NCI-H1417 treated with DMSO at 0.1 percent for 48 hours (cell line): Measurements from ENCODE around the gene PAIP2.
"Not testable (repeated sequence)": the region's sequence is repeated elsewhere in the genome, so short reads cannot be mapped to it uniquely, and the experiment has no call there.

Experiments
- DNase-seq: peaks from one replicate; lab custom pipeline; 2025; lab: John Stamatoyannopoulos, UW

The PAIP2 gene, protein sequence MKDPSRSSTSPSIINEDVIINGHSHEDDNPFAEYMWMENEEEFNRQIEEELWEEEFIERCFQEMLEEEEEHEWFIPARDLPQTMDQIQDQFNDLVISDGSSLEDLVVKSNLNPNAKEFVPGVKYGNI

DNA sequence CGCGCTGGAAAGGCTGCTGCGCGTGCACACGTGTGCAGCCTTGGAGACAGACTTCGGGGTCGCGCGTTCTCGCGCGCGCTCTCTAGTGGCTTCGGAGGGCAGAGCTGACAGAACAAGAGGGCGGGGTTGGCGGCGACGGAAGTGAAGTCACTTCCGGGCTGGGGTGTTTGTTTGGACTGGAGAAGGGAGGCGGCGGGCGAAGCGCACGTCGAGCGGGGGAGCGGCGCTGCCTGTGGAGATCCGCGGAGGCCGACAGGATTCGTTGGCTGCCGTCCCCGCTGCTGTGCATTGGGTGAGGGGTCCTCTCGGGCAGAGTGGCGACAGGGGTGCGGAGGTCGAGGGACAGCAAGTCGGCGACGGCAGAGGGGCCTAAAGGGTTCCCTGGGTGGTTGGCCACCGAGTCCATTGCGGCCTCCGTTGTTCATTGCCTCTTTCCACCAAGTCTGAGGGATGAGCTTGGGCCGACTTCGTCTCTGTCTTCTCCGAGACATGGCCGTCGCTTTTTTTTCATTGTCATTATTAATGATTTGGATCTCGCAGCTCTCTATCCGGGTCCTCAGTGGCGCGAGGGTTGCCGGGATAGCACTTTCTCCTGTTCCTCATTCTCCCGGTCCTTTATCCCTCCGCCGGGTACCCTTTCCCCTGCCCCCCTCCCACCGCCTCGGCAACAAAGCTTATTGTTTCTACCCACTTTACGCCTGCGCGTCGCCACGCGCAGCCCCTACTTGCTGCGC is at the start of gene PAIP2:
PAIP2 (plus strand) TSS at position 166 of the 734 bp plus-strand sequence. CDS start 21,931 bp downstream, outside the sequence.
- DNase-seq, result peak; percentile 37

DNA sequence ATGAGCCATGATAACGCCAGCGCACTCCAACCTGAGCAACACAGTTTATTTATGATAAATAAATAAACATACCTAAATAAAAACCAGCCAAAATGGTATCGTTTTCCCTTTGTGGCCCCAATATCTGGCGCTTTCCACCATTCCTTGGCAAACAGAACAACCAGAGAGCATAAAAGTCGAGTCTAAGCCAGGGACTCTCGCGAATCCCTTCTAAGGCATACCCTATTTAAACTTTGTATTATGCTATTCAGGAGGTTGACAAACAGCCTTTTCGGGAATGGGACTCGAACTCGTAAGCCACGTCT is 48.5 kb upstream of the PAIP2 start:
- no peak for DNase-seq

DNA sequence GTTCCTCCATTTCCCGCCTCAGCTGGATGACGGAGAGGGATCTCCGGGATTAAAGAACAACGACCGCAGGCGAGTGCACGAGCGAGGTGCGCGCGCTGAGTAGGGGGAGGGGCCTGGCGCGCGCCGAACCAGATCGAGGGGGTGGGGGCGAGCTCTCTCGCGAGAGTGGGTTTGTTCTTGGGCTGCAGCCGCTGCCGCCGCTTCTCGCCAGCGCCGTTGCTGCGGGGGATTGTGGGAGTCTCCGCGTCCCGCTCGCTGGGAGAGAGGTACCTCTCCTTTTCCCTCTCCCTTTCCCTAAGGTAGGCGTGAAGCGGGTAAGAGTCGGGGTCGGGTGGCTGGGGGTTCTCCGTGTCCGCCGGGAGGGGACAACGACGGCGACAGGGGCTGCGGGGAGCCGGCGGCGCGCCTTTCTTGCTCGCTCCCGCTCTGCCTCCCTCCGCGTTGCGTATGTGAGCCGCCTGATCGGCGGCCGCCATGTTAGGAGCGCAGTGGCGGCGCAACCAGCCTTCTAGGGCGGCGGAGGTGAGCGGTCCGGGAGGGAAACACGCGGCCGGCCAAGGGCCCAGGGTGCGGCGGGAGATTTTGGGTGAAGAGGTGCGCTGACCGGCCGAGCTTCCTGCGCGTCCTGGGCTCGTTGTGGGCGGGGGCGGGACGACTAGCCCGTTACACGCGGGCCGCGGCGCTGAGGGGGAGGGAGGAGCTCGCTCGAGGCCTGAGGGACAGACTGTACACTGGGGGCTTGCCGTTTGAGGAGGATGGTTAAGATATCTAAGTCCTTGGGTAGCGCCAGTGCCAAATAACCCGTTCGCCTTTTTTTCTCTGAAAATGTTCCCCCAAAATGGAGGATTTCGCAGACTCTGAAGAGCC is 47.9 kb upstream of the PAIP2 start, which contains the start of gene MATR3:
MATR3 (plus strand) TSS at position 234 of the 867 bp plus-strand sequence. CDS start 13,676 bp downstream, outside the sequence.
- peak; percentile 52 for DNase-seq

DNA sequence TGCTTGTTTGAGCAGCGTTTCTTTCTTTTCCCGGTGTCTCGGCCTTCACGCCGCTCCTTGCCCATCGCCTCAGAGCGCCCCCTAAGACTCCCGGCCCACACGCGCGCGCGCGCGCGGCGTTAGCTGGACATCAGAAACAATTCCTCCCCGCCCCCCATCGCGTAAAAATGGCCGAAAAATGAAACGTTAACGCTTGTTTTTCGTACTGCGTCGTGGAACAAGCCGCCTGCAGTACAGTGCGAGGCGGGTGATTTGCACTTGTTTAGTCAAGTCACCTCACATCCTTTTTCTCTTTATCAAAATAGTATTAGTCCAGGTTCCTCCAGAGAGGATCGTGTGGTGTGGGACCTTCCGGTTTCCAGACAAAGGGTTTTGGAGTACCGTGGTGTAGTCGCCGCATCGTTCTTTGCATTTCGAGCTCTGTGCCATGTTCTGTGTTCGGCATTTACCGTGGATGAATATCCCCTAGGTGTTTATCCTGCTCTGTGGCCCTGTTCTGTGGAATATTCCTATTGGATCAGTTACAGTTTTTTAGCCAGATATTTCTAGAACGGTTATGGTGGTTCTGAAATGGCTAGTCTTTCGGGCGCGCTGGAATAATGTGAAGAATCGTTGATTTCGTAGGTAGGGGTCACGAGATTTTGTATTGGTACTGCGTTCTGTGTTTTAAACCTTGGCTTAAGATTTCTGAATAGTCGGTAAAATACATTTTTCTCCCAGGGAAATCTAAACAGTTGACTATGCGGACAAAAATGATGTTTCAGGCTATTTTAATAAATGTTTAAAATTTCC is 47.1 kb upstream of the PAIP2 start:
- DNase-seq, result peak; percentile 8

DNA sequence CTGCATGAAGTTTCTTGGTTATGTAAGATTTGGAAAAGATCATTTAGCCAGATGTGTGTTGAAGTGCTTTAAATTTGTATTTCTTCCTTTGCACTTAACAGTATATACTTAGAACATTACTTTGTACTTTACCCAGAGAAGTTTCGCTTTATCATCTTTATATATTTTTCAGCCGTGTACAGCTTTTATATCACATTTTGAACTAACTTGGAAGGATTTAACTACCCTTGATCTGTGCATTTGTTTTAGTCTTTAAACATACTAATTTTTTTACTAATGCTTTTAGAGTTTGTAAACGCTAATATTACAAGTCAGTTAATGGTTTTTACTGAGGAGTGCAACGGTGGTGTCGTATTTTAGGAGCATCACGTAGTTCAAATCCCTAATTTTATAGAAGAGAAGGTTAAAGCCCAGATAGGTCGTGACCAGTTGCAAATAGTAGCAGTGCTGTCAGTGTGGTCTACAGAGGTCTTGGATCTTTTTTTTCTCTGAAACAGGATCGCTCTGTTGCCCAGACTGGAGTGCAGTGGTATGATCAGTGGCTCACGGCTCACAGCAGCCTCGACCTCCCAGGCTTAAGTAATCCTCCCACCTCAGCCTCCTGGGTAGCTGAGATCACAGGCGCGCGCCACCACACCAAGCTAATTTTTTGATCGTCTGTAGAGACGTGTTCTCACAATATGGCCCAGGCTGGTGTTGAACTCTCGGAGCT is 46.2 kb upstream of the PAIP2 start:
- DNase-seq, result no peak

DNA sequence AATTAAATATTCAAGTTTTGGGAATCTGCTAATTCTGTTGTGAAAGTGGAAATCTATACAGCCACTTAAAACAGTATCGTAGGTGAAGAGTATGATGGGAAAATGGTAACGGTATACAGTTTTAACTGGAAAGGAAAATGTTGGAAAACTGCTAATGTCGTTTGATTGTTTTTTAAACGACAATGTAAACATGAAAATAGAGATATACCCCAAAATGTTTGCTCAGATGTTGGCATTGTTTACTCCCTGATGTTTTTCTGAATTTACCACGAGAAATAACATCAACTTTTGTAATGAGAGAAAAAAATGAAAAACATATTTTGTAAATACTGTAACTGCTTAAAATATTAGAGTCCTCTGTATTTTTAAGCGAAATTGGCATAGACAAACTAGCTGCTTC is 45.5 kb upstream of the PAIP2 start:
- no peak for DNase-seq

DNA sequence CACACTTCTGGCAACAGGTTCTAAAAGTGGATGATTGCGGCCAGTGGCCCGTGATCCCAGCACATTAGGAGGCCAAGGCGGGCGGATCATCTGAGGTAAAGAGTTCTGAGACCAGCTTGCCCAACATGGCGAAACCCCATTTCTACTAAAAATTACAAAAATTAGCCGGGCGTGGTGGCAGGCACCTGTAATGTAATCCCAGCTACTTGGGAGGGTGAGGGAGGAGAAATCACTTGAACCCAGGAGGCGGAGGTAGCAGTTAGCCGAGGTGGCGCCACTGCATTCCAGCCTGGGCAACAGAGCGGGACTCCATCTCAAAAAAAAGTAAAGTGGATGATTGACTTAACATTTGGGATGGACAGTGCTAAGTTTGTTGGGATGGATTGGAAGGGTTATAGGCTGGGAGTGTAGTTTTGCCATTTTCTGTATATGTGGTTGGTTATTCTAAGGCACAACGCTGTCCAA is 44.8 kb upstream of the PAIP2 start:
- no peak for DNase-seq

DNA sequence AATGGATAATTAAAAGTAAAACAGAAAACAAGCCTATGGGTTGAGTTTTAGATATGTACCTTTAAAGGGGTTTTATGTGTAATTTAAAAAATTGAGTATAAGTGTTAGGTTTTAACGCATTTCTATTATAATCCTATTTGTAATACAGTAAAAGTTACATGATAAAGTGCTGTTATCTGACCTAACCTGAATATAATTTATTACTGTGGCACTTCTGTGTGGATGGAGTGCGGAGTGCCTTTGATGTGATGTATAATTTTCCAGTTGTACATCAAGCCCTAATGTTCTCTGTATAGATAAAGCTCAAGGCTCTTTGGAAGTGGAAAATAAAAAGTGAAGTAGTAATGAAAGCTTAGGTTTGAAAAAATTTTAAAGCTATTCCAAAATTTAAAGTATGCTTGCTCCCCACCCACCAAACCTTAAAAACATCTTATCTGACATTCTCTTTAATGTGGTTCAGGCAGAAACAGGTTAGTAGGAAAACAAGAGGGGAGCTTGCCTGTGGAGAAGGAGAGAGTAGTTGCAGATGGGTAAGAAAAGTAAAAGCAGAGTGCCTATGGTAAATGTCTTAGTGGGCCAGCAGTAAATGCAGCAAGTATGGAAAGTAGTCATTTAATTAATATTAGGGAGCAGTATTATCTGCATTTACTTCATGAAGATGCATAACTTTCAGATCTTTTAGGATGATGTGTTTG is 44.1 kb upstream of the PAIP2 start:
- no peak for DNase-seq

DNA sequence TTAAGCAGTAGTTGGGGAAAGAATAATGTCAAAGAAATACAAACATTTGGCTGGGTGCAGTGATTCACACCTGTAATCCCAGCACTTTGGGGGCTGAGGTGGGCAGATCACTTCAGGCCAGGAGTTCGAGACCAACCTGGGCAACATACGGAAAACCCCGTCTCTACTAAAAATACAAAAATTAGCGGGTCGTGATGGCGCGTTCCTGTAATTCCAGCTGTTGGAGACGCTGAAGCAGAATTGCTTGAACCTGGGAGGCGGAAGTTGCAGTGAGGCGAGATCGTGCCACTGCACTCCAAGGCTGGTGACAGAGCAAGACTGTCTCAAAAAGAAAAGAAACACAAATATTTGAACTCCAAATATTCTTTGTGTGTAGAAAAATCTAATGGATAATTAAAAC is 43.4 kb upstream of the PAIP2 start:
- DNase-seq, result no peak

DNA sequence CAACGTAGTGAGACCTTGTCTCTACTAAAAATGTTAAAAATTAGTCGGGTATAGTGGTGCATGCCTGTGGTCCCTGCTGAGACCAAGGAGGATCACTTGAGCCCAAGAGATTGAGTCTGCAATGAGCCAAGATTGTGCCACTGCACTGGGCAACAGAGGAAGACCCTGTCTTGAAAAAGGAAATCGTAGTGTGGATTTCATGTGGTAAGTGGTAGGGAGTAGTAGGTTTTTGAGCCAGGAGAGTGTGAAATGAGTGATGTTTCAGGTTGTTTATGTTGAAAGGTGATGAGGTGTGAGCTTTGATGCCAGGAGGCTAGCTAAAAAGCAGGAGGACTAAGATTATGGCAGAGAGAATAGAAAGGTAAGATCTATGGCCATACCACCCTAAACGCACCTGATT is 42.2 kb upstream of the PAIP2 start:
- DNase-seq, result no peak

DNA sequence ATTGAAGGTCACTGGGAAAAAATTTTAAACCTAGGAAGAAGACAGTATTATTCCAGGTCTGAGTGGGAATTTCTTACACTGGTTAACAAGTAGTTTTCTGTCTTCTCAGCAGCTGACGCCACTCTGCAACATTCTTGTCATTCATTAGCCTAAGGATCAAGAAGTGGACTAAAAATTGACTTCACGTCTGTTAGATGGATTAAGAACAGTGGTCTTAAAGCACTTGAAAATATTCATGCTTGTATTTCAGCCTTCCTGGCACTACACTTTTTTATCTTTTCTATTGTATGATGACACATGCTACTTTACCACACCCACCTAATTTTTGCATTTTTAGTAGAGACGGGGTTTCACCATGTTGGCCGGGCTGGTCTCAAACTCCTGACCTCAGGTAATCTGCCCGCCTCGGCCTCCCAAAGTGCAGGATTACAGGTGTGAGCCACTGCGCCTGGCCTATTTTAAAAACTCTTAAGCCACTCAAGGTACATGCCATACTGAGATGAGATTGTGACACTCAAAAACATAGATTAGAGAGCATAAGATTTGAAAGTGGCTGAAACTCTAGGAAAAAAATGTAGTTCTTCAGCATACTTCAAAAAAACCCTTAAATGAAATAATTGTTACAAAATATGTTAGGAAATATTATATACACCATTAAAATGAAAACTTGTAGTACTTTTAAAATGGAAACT is 39.7 kb upstream of the PAIP2 start:
- no peak for DNase-seq

DNA sequence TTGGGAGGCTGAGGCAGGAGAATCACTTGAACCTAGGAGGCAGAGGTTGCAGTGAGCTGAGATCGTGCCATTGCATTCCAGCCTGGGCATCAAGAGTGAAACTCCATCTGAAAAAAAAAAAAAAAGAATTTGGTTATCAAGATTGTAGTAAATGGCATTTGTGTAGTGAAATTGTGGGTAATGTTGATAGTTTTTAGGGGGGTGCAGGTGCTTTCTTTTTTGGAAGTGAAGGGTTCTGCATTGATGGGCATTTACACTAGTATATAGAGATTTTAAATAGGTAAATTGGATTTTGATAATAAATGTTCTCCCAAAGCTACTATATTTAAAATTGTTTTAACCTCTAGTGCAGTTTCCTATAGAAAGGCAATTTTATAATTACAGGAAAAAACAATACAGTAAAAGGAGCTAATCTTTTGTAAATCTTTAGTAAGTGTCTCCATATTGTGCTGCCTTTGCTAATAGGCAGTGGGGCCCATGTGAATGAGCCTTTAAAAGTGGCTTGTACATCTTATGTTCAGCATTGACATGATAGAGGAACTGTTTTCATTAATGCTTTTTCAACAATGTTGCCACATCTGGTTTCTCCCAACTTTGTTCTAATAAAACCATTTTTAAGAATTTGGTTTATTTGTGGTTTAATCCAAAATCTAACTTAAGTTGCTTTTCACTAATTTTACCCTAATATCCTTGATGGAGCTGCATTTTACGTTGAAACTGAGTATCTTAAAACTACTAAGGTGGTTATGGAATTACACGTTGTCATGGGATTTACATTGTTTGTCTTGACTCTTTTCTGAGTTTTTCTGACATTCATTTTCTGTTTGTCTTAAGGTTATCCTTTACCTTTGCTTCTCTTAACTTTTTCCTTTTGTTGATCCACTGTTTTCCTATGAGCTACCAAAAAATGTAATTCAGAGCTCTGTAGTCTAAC is 37.0 kb upstream of the PAIP2 start:
- DNase-seq, result no peak

DNA sequence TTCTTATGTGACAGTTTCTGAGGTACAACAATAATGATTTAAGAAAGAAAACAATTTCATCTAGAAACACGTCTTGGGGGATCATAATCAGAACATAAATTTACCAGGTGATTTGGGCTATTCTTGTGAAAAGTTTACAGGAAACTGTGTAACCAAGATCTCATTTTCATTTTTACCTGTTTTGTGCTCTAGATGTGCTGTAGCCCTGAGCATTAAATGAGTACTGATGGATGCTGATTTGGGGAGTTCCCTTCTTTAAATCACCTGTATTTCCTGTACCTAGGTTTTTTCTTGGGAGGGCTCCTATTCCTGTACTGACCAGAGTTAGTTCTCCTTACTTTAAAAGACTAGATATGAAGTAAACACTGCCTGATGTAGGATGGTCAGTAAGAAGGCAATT is 35.5 kb upstream of the PAIP2 start:
- DNase-seq, result no peak

DNA sequence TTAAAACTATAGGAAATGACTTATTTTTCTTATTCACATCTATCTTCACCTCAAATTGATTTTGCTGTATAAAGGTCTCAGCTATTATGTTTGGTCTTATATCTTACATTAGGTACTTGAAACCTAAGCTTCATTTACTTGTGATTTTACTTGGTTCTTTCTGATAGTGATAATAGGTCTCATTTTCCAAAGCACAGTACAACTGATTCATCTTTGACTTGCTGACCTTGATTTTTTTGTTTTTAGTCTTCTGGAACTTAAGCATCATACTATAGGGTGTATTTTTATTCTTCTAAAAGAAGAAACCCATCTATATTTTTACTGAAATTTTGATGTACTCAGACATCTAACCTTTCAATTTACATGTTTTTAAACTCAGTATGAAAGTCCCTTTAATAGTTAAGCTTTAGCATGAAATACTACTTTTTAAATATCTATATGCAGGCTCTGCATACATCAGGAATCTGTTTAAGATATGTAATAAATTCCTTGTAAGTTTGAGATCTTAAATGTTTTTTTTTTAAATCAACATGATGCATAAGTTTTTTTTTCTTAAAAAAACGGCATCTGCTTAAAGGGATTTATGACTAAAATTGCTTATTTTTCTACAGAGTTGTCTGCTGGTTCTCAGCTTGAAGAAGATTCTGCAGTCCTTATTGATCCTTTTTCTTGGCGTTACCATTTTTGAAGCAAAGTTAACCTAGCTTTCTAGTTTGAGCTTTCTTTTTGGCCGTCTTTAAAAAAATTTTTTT is 34.9 kb upstream of the PAIP2 start:
- no peak for DNase-seq

DNA sequence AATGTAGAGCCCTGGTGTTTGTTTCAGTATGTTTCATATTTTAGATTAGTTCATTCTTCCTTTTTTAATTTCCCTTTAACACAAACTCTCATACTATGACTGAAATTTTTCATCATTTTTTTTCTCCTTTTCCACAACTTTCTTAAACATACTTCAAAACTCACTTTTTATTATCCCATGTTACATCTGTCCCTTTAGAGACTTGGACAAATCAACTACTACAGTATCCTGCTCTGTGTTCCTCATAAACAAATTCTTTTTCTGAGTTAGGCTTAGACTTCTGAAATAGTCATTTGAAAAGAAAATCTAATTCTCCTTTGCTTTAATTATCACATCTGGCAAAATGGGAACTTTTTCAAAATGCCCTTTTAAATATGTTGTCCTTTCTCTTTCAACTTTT is 32.9 kb upstream of the PAIP2 start:
- no peak for DNase-seq

DNA sequence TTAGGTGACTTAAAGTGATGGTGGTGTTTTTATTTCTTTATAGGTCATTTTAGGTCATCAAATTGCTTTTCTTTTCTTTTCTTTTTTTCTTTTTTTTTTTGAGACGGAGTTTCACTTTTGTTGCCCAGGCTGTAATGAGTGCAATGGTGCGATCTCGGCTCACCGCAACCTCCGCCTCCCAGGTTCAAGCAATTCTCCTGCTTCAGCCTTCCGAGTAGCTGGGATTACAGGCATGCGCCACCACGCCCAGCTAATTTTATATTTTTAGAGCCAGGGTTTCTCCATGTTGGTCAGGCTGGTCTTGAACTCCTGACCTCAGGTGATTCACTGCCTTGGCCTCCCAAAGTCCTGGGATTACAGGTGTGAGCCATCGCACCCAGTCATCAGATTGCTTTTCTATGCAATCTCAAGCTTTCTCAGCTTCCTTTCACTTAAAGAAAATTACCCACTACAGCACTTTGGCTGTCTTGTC is 30.9 kb upstream of the PAIP2 start:
- not testable (repeated sequence) for DNase-seq

DNA sequence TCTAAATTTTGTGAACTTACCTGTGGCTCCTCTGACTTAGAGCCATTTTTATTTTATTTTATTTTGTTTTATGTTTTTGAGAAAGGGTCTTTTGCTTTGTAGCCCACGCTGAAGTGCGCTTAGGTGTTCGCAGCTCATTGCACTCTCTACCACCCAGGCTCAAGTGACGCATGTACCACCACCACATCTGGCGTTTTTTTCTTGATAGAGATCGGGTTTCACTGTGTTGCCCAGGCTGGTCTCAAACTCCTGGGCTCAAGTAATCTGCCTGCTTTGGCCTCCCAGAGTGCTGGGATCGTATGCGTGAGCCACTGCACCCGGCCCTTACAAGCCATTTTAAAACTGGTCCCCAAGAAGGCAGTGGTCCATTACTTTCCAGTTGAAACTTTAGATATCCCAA is 29.6 kb upstream of the PAIP2 start:
- no peak for DNase-seq

DNA sequence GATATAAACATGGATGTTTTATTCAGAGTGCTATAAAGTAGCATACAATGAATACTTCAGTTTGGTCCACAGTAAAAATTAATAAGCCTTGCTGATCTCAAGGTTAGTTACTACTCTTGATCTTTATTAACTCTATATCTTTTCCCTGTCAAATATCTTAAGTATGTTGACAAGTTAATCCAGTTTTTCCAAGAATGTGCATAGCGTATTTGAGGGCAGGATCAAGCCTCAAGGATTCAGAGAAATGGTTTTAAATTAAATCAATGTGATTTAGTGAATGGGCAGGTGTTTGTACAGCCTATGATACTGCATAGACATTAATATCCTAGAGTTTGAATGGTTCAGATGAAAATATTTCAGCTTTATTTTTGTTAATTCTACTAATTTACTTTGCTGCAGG is 27.4 kb upstream of the PAIP2 start:
- no peak for DNase-seq
